GM18498 (cell line): Measurements from ENCODE around the gene RANGAP1.

ENCODE experiments used
- ATAC-seq: cut with Tn5 transposase; IDR thresholded peaks from one replicate; pipeline ENCODE4 v1.9.1; 2021; ENCODE audit warnings: mild to moderate bottlenecking, moderate library complexity; ENCODE audit not compliant: unreplicated experiment

Gene RANGAP1

GRCh38 chr22:41238570-41239442 lies 47.2 kb downstream of the RANGAP1 start:
- ATAC-seq = no peak

- peak; percentile 70 for ATAC-seq
Measured at GRCh38 chr22:41237707-41238569, 48.0 kb downstream of the RANGAP1 start.

- ATAC-seq = no peak
Measured at GRCh38 chr22:41237036-41237706, 48.8 kb downstream of the RANGAP1 start.

GRCh38 chr22:41234815-41235695 lies 50.9 kb downstream of the RANGAP1 start:
- no peak for ATAC-seq

GRCh38 chr22:41231369-41231768 lies 54.6 kb downstream of the RANGAP1 start:
- no peak for ATAC-seq

- ATAC-seq = no peak
Measured at GRCh38 chr22:41230401-41230785, 55.6 kb downstream of the RANGAP1 start.

- ATAC-seq = no peak
Measured at GRCh38 chr22:41229730-41230400, 56.1 kb downstream of the RANGAP1 start.

- ATAC-seq = no peak
Measured at GRCh38 chr22:41229215-41229614, 56.8 kb downstream of the RANGAP1 start.

GRCh38 chr22:41226723-41227655 lies 59.0 kb downstream of the RANGAP1 start:
- no peak for ATAC-seq

- no peak for ATAC-seq
Measured at GRCh38 chr22:41223535-41223934, 62.5 kb downstream of the RANGAP1 start.

- no peak for ATAC-seq
Measured at GRCh38 chr22:41222846-41223507, 63.0 kb downstream of the RANGAP1 start.

GRCh38 chr22:41217553-41218157 lies 68.3 kb downstream of the RANGAP1 start:
- peak; percentile 60 for ATAC-seq

GRCh38 chr22:41216984-41217383 lies 69.0 kb downstream of the RANGAP1 start:
- ATAC-seq = no peak

- ATAC-seq = no peak
Measured at GRCh38 chr22:41215926-41216325, 70.1 kb downstream of the RANGAP1 start.

- ATAC-seq = no peak
Measured at GRCh38 chr22:41215409-41215808, 70.6 kb downstream of the RANGAP1 start.

GRCh38 chr22:41206719-41207118 lies 79.3 kb downstream of the RANGAP1 start:
- no peak for ATAC-seq

- ATAC-seq = peak; percentile 97
Measured at GRCh38 chr22:41204992-41205900, 80.7 kb downstream of the RANGAP1 start, which contains the start of gene L3MBTL2. L3MBTL2 (plus strand) TSS chr22:41205312; CDS start chr22:41205363, 51 bp downstream.
